Measurements from ENCODE around the gene USH2A. TPM values are rescaled to one million over a fixed set of nuclear protein-coding genes. Genes with fewer than 3 reads are reported as not detected.
"Not testable (repeated sequence)": the region's sequence is repeated elsewhere in the genome, so short reads cannot be mapped to it uniquely, and the experiment has no call there.

The USH2A gene
- polyA plus RNA-seq, 2 of the 4 experiments (the other 2 are of a cell fraction): not detected

DNA sequence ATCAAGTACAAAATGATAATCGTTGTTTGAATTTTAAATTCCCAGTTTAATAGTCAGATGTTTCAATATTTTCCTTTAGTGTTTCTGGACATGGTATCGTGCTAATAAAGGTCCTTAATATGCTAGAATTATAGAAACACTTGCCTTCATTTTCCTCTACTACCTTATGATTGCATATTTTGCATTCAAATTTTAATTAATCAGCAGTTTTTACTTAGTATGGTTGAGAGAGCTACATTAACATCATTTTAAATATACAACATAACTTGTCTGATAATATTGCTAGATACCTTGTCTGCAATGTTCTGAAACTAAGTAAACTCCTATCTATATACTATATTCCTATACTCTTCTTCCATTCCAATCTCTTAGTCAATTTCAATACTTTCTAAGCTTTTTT, 66.3 kb downstream of the USH2A start:
- Histone ChIP-seq H3K4me3 (no peak overlapping the region), H3K4me1 (no peaks in the 10 kb centered on the region), H3K9me3 (no peaks in the 10 kb centered on the region), H3K4me2 (no peak overlapping the region), H3K27ac (no peak overlapping the region)
- CTCF ChIA-PET: interaction anchor here (0.6 kb wide), 1 partner anchor 14 kb away, joined by 4 read pairs; no protein-coding TSS in a partner anchor
- DNase-seq (ENCODE audit: low read depth in 1 of 2, low spot score in 1 of 2) (no peak), ATAC-seq (no peak), FAIRE-seq (no peak)
- POLR2A ChIA-PET: no interaction called here
- TF ChIP-seq, protein P1, sequence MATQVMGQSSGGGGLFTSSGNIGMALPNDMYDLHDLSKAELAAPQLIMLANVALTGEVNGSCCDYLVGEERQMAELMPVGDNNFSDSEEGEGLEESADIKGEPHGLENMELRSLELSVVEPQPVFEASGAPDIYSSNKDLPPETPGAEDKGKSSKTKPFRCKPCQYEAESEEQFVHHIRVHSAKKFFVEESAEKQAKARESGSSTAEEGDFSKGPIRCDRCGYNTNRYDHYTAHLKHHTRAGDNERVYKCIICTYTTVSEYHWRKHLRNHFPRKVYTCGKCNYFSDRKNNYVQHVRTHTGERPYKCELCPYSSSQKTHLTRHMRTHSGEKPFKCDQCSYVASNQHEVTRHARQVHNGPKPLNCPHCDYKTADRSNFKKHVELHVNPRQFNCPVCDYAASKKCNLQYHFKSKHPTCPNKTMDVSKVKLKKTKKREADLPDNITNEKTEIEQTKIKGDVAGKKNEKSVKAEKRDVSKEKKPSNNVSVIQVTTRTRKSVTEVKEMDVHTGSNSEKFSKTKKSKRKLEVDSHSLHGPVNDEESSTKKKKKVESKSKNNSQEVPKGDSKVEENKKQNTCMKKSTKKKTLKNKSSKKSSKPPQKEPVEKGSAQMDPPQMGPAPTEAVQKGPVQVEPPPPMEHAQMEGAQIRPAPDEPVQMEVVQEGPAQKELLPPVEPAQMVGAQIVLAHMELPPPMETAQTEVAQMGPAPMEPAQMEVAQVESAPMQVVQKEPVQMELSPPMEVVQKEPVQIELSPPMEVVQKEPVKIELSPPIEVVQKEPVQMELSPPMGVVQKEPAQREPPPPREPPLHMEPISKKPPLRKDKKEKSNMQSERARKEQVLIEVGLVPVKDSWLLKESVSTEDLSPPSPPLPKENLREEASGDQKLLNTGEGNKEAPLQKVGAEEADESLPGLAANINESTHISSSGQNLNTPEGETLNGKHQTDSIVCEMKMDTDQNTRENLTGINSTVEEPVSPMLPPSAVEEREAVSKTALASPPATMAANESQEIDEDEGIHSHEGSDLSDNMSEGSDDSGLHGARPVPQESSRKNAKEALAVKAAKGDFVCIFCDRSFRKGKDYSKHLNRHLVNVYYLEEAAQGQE (IDR thresholded peaks at IDR 0.05): no peak
- peak; percentile 84 for TF ChIP-seq MAFK (IDR thresholded peaks at IDR 0.05; ENCODE audit: partially characterized antibody)
- WGBS (ENCODE audit: missing lambda C conversion rate): 5% methylated on average over 2 of the region's 2 CpGs

DNA sequence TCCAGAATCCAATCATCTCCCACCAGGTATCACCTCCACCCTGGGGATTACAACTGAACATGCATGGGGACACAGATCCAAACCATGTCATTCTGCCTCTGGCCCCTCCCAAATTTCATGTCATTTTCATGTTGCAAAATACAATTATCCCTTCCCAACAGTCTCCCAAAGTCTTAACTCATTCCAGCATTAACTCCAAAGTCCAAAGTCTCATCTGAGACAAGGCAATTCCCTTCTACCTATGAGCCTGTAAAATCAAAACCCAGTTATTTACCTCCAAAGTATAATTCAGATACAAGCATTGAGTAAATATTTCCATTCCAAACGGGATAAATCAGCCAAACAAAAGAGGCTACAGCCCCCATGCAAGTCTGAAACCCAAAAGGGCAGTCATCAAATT, 73.1 kb downstream of the USH2A start:
- no peak for DNase-seq (ENCODE audit: low read depth in 1 of 2, low spot score in 1 of 2)
- POLR2A ChIA-PET: no interaction called here
- CTCF ChIA-PET: no interaction called here
- no peak overlapping the region for H3K4me2 ChIP-seq
- H3K27ac ChIP-seq: no peak overlapping the region
- FAIRE-seq: no peak
- no peaks in the 10 kb centered on the region for H3K4me1 ChIP-seq
- TF ChIP-seq RAD21 (conservative IDR thresholded peaks at IDR 0.05 in 1 of 2, IDR thresholded peaks at IDR 0.05 in 1 of 2): no peak
- no peak for TF ChIP-seq HEYL (CRISPR knock-in tag; IDR thresholded peaks at IDR 0.05)
- WGBS (ENCODE audit: missing lambda C conversion rate): 0% methylated on average over 1 of the region's 1 CpG
- H3K9me3 ChIP-seq: no peaks in the 10 kb centered on the region
- H3K4me3 ChIP-seq: no peak overlapping the region
- no peak for ATAC-seq

DNA sequence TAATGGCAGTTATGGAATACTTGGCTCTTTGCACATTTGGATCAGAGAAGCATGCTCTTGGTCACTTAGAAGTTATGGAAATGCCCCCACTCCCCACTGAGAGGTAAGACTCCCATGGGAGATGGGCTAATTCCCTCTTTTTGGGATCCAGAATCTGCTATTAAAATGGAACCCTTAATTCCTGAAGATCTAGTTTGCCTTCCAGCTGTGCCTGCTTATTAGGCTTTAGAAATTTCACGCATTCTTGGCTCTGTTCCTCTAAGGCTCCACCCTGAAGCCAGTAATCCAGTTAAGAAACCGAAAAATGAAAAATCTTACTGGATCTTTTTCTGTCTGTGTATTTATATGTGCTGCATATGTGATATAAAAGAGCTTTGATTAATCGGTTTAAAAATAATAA, 76.7 kb downstream of the USH2A start:
- no peak for ATAC-seq
- Histone ChIP-seq H3K4me2 (no peak overlapping the region), H3K9me3 (no peaks in the 10 kb centered on the region), H3K4me1 (no peaks in the 10 kb centered on the region), H3K4me3 (no peak overlapping the region), H3K27ac (no peak overlapping the region)
- TF ChIP-seq PHF8 (IDR thresholded peaks at IDR 0.05; ENCODE audit: borderline replicate concordance, low read depth) (no peak), SMC3 (IDR thresholded peaks at IDR 0.05) (no peak), EHF (CRISPR knock-in tag; IDR thresholded peaks at IDR 0.05) (no peak), EP300 (IDR thresholded peaks at IDR 0.05) (no peak), EHMT2 (IDR thresholded peaks at IDR 0.05; ENCODE audit: low read depth) (no peak), POLR2A (IDR thresholded peaks at IDR 0.05; ENCODE audit: low read length) (no peak), ESRRA (IDR thresholded peaks at IDR 0.05; ENCODE audit: borderline replicate concordance, low read length) (no peak), TFCP2L1 (CRISPR knock-in tag; IDR thresholded peaks at IDR 0.05) (no peak), CHD4 (IDR thresholded peaks at IDR 0.05; ENCODE audit: borderline replicate concordance) (no peak), JUN (IDR thresholded peaks at IDR 0.05) (no peak), RNF2 (IDR thresholded peaks at IDR 0.05; ENCODE audit: borderline replicate concordance, low read depth) (no peak), ZSCAN20 (CRISPR knock-in tag; IDR thresholded peaks at IDR 0.05) (no peak)
- TF ChIP-seq, protein P2, sequence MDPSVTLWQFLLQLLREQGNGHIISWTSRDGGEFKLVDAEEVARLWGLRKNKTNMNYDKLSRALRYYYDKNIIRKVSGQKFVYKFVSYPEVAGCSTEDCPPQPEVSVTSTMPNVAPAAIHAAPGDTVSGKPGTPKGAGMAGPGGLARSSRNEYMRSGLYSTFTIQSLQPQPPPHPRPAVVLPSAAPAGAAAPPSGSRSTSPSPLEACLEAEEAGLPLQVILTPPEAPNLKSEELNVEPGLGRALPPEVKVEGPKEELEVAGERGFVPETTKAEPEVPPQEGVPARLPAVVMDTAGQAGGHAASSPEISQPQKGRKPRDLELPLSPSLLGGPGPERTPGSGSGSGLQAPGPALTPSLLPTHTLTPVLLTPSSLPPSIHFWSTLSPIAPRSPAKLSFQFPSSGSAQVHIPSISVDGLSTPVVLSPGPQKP (IDR thresholded peaks at IDR 0.05; ENCODE audit: low read depth, low read length): no peak
- TF ChIP-seq, protein P3, sequence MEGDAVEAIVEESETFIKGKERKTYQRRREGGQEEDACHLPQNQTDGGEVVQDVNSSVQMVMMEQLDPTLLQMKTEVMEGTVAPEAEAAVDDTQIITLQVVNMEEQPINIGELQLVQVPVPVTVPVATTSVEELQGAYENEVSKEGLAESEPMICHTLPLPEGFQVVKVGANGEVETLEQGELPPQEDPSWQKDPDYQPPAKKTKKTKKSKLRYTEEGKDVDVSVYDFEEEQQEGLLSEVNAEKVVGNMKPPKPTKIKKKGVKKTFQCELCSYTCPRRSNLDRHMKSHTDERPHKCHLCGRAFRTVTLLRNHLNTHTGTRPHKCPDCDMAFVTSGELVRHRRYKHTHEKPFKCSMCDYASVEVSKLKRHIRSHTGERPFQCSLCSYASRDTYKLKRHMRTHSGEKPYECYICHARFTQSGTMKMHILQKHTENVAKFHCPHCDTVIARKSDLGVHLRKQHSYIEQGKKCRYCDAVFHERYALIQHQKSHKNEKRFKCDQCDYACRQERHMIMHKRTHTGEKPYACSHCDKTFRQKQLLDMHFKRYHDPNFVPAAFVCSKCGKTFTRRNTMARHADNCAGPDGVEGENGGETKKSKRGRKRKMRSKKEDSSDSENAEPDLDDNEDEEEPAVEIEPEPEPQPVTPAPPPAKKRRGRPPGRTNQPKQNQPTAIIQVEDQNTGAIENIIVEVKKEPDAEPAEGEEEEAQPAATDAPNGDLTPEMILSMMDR (IDR thresholded peaks at IDR 0.05): no peak
- TF ChIP-seq, protein P4, sequence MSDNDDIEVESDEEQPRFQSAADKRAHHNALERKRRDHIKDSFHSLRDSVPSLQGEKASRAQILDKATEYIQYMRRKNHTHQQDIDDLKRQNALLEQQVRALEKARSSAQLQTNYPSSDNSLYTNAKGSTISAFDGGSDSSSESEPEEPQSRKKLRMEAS (IDR thresholded peaks at IDR 0.05): no peak
- TF ChIP-seq, protein P5, sequence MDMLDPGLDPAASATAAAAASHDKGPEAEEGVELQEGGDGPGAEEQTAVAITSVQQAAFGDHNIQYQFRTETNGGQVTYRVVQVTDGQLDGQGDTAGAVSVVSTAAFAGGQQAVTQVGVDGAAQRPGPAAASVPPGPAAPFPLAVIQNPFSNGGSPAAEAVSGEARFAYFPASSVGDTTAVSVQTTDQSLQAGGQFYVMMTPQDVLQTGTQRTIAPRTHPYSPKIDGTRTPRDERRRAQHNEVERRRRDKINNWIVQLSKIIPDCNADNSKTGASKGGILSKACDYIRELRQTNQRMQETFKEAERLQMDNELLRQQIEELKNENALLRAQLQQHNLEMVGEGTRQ (IDR thresholded peaks at IDR 0.05): no peak
- 7% methylated on average over 3 of the region's 3 CpGs for WGBS (ENCODE audit: missing lambda C conversion rate)
- POLR2A ChIA-PET: no interaction called here
- no peak for DNase-seq (ENCODE audit: low read depth in 1 of 2, low spot score in 1 of 2)
- FAIRE-seq: no peak
- CTCF ChIA-PET: interaction anchor here (0.6 kb wide), 1 partner anchor 151 kb away, joined by 3 read pairs; no protein-coding TSS in a partner anchor

DNA sequence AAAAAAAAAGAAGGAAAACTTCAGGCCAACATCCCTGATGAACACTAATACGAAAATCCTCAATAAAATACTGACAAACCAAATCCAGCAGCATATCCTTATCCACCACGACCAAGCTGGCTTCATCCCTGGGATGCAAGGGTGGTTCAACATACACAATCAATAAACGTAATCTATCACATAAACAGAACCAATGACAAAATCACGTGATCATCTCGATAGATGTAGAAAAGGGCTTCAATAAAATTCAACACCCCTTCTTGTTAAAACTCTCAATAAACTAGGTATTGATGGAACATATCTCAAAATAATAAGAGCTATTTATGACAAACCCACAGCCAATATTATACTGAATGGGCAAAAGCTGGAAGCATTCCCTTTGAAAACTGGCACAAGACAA, 82.7 kb downstream of the USH2A start:
- WGBS (ENCODE audit: missing lambda C conversion rate): 0% methylated on average over 5 of the region's 5 CpGs
- ATAC-seq; CTCF ChIA-PET; H3K27ac ChIP-seq; FAIRE-seq; H3K4me2 ChIP-seq; H3K9me3 ChIP-seq; DNase-seq (ENCODE audit: low read depth in 1 of 2, low spot score in 1 of 2); H3K4me3 ChIP-seq; POLR2A ChIA-PET; H3K4me1 ChIP-seq: not testable (repeated sequence)
